Neutrophil (primary cell): ENCODE results near the gene PPP2R5D.

ENCODE experiments used
- H3K27ac ChIP-seq: fragments of 200-600 bp; sonication (generic); 2 replicates; pipeline ENCODE4 v1.5.1; 2016; ENCODE audit warnings: mild to moderate bottlenecking, moderate library complexity
- H3K27me3 ChIP-seq: fragments of 200-600 bp; sonication (generic); 2 replicates; pipeline ENCODE4 v1.6.0; 2016; ENCODE audit warnings: mild to moderate bottlenecking
- H3K36me3 ChIP-seq: fragments of 200-600 bp; sonication (generic); 2 replicates; pipeline ENCODE4 v1.5.1; 2017
- H3K4me1 ChIP-seq, 2 experiments: fragments of 200-600 bp in 1 of 2; sonication (generic) in 1 of 2; 1 replicate in 1 of 2; 2 replicates in 1 of 2; pipeline versions ENCODE4 v1.5.1 to v1.6.1; 2013 to 2016; ENCODE audit warnings: low read depth in 1 of 2, low read length in 1 of 2, mild to moderate bottlenecking in 1 of 2, moderate library complexity in 1 of 2; ENCODE audit not compliant: control insufficient read depth in 1 of 2, insufficient read depth in 1 of 2
- H3K4me3 ChIP-seq, 2 experiments: fragments of 200-600 bp in 1 of 2; sonication (generic) in 1 of 2; 1 replicate in 1 of 2; 2 replicates in 1 of 2; pipeline ENCODE4 v1.5.1; 2013 to 2016; ENCODE audit warnings: low read depth in 1 of 2, low read length in 1 of 2, mild to moderate bottlenecking in 1 of 2, moderate library complexity in 1 of 2
- H3K9me3 ChIP-seq: fragments of 200-600 bp; sonication (generic); 2 replicates; pipeline ENCODE4 v1.5.1; 2016
- CTCF ChIP-seq: fragments of 200-600 bp; sonication (generic); IDR thresholded peaks from 2 replicates; pipeline ENCODE4 v1.5.1; 2016; ENCODE audit warnings: antibody characterized with exemption

The PPP2R5D gene

GRCh38 chr6:42970871-42971612 is 13.3 kb upstream of the PPP2R5D start:
- Histone ChIP-seq H3K36me3 (peaks cover 55% of the 10 kb centered on the region), H3K4me1 (peaks cover 5 to 9% of the 10 kb centered on the region in 2 experiments), H3K27ac (no peak overlapping the region), H3K9me3 (no peaks in the 10 kb centered on the region), H3K4me3 (no peak overlapping the region), H3K27me3 (no peaks in the 10 kb centered on the region)
- no peak for TF ChIP-seq CTCF

DNA sequence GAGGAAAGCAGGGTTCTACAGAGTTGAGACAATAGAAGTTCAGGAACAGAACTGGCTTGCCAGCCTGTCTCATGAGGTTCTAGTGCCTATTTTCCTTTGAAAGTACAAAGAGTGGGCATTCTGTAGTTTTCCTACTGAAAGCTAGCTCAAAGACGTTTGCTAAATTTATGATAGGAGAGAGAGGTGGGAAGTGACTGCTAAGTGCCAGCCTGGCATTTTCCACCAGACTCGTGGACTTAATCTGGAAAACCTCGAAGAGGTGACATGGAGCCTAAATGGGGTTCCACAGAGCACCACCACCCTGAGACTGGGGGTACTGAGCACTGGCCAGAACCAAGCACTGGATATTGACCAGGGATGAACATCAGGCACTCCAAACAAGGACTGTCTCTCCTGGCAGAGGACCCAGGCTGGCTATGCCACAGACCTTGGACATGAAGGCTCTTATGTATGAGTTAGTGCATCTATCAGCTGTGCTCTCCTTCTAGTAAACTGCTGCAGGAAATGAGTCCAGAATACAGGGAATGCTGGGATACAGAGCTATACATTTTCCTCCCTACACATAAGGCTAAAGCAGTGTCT is 12.5 kb upstream of the PPP2R5D start:
- H3K27me3 ChIP-seq, result no peaks in the 10 kb centered on the region
- no peaks in the 10 kb centered on the region for H3K9me3 ChIP-seq
- peaks cover 8 to 11% of the 10 kb centered on the region in 2 experiments for H3K4me1 ChIP-seq
- H3K27ac ChIP-seq, result no peak overlapping the region
- no peak for TF ChIP-seq CTCF
- H3K4me3 ChIP-seq, result no peak overlapping the region
- peaks cover 48% of the 10 kb centered on the region for H3K36me3 ChIP-seq

- H3K4me1 ChIP-seq, result peaks cover 23 to 28% of the 10 kb centered on the region in 2 experiments
- H3K27me3 ChIP-seq, result no peaks in the 10 kb centered on the region
- no peaks in the 10 kb centered on the region for H3K9me3 ChIP-seq
- H3K4me3 ChIP-seq, result no peak overlapping the region
- H3K27ac ChIP-seq, result peak overlapping the region; percentile 41
- peaks cover 29% of the 10 kb centered on the region for H3K36me3 ChIP-seq
- TF ChIP-seq CTCF, result no peak
Measured at GRCh38 chr6:42973926-42974325, 10.4 kb upstream of the PPP2R5D start.

DNA sequence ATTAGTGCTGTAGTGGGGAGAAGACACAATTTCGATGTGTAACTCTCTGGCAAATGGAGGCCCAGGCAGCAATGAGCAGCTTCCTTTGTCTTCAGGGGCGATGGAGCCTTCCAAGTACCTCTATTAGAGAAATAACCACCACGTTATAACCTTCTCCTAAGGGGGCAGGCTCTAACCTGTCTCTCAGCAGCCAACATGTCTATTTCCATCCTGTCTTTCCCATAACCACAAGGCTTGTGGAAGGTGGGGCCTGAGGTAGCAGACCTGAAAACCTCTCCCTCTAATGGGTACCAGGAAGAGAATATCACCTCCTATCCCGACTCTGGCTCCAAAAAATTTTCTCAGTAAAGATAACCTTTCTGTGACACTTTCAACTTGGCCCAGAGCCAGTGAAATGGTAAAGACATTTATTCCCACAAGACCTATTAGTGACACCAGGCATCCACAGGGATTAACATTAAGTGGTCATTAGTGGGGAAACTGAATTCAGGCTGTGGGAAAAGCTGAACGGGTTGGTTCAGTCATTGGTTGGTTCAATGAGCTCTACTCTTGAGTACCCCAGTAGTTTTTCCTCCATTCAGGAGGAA is 9.4 kb upstream of the PPP2R5D start:
- Histone ChIP-seq H3K27ac (no peak overlapping the region), H3K4me1 (peaks cover 31 to 37% of the 10 kb centered on the region in 2 experiments), H3K9me3 (no peaks in the 10 kb centered on the region), H3K4me3 (no peak overlapping the region), H3K27me3 (no peaks in the 10 kb centered on the region), H3K36me3 (peaks cover 18% of the 10 kb centered on the region)
- no peak for TF ChIP-seq CTCF

GRCh38 chr6:42978487-42978838 is 5.9 kb upstream of the PPP2R5D start:
- H3K4me3 ChIP-seq, result peak overlapping the region; percentile 73 to 95
- TF ChIP-seq CTCF, result no peak
- peaks cover 7% of the 10 kb centered on the region for H3K36me3 ChIP-seq
- peaks cover 32 to 37% of the 10 kb centered on the region in 2 experiments for H3K4me1 ChIP-seq
- no peaks in the 10 kb centered on the region for H3K9me3 ChIP-seq
- no peaks in the 10 kb centered on the region for H3K27me3 ChIP-seq
- H3K27ac ChIP-seq, result peak overlapping the region; percentile 81
